Measurements from ENCODE around the gene C2orf74.
"Not testable (repeated sequence)": the region's sequence is repeated elsewhere in the genome, so short reads cannot be mapped to it uniquely, and the experiment has no call there.

C2orf74 gene

DNA sequence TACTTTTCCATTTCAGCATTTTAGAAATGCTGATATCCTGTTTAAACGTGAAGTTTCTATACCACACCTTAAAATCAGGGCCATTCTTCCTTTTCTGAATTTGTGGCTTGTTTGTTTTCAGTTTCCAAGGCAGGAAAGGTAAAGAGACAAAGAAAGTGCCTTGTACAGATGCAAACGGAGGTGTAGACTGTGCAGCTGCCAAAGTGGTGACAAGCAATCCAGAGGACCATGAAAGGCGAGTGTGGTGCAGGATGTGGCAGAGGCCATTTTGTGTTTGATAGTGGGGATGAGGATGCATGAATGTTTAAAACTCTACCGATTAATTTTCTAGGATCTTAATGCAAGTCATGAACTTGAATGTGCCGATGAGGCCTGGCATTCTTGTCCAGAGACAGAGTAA lies 733 bp downstream of the C2orf74 start:
- Histone ChIP-seq H3K4me3 (ENCODE audit: low read length) (no peak overlapping the region), H3K9ac (ENCODE audit: low read length) (no peak overlapping the region), H3K79me2 (ENCODE audit: low read length) (no peaks in the 10 kb centered on the region), H3K36me3 (replicated peaks; ENCODE audit: low read depth, low read length) (peaks cover 23% of the 10 kb centered on the region), H3K27ac (ENCODE audit: low read length) (no peak overlapping the region), H2AFZ (ENCODE audit: low read depth, low read length) (no peak overlapping the region), H4K20me1 (ENCODE audit: insufficient read depth, low read length) (no peaks in the 10 kb centered on the region), H3K9me3 (ENCODE audit: insufficient read depth, low read length) (no peaks in the 10 kb centered on the region), H3K4me2 (ENCODE audit: low read length) (no peak overlapping the region), H3K4me1 (ENCODE audit: low read length) (peaks cover 8% of the 10 kb centered on the region), H3K27me3 (ENCODE audit: low read depth, low read length) (no peaks in the 10 kb centered on the region)
- no peak for TF ChIP-seq EZH2phosphoT487 (IDR thresholded peaks at IDR 0.05; ENCODE audit: low read depth)
- TF ChIP-seq, protein P1, sequence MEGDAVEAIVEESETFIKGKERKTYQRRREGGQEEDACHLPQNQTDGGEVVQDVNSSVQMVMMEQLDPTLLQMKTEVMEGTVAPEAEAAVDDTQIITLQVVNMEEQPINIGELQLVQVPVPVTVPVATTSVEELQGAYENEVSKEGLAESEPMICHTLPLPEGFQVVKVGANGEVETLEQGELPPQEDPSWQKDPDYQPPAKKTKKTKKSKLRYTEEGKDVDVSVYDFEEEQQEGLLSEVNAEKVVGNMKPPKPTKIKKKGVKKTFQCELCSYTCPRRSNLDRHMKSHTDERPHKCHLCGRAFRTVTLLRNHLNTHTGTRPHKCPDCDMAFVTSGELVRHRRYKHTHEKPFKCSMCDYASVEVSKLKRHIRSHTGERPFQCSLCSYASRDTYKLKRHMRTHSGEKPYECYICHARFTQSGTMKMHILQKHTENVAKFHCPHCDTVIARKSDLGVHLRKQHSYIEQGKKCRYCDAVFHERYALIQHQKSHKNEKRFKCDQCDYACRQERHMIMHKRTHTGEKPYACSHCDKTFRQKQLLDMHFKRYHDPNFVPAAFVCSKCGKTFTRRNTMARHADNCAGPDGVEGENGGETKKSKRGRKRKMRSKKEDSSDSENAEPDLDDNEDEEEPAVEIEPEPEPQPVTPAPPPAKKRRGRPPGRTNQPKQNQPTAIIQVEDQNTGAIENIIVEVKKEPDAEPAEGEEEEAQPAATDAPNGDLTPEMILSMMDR (IDR thresholded peaks at IDR 0.05; ENCODE audit: low read depth, low read length): no peak

DNA sequence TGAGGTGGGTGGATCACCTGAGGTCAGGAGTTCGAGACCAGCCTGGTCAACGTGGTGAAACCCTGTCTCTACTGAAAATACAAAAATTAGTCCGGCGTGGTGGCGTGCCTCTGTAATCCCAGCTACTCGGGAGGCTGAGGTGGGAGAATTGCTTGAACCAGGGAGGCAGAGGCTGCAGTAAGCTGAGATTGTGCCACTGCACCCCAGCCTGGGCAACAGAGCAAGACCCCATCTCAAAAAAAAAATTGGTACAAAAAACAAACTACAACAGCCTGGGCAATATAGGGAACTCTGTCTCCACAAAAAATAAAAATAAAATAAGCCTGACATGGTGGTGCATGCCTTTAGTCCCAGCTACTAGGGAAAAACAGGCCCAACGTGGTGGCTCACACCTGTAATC lies 3.1 kb downstream of the C2orf74 start:
- H3K4me2 ChIP-seq (ENCODE audit: low read length); H3K4me3 ChIP-seq (ENCODE audit: low read length); H3K27me3 ChIP-seq (ENCODE audit: low read depth, low read length); H4K20me1 ChIP-seq (ENCODE audit: insufficient read depth, low read length); H3K4me1 ChIP-seq (ENCODE audit: low read length); H2AFZ ChIP-seq (ENCODE audit: low read depth, low read length); H3K27ac ChIP-seq (ENCODE audit: low read length); H3K79me2 ChIP-seq (ENCODE audit: low read length); H3K9me3 ChIP-seq (ENCODE audit: insufficient read depth, low read length); H3K9ac ChIP-seq (ENCODE audit: low read length): not testable (repeated sequence)
- H3K36me3 ChIP-seq (replicated peaks; ENCODE audit: low read depth, low read length): peaks cover 16% of the 10 kb centered on the region

DNA sequence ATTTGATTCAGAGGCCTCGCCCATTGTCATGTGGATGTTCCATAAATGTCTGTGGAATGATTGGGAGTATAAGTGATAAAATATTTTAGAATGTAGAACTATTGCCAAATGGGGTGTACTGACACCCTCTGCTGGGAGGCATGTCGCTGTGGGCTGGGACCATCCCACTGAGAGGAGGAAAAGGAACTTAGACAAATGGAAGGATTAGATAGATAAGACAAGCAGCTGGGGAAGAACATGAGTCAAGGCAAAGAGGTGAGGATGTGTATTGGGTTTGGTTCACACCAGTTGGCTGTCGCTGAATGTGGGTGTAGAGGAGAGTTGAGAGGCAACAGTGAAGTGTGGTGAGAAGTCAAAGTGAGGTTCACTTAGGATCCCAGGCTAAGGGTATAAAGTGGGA lies 4.0 kb downstream of the C2orf74 start:
- Histone ChIP-seq H3K9me3 (ENCODE audit: insufficient read depth, low read length) (no peaks in the 10 kb centered on the region), H4K20me1 (ENCODE audit: insufficient read depth, low read length) (no peaks in the 10 kb centered on the region), H3K4me3 (ENCODE audit: low read length) (no peak overlapping the region), H3K9ac (ENCODE audit: low read length) (no peak overlapping the region), H3K79me2 (ENCODE audit: low read length) (no peaks in the 10 kb centered on the region), H3K4me2 (ENCODE audit: low read length) (no peak overlapping the region), H2AFZ (ENCODE audit: low read depth, low read length) (no peak overlapping the region), H3K27me3 (ENCODE audit: low read depth, low read length) (no peaks in the 10 kb centered on the region), H3K4me1 (ENCODE audit: low read length) (no peaks in the 10 kb centered on the region), H3K27ac (ENCODE audit: low read length) (no peak overlapping the region), H3K36me3 (replicated peaks; ENCODE audit: low read depth, low read length) (peaks cover 16% of the 10 kb centered on the region)
- no peak for TF ChIP-seq EZH2phosphoT487 (IDR thresholded peaks at IDR 0.05; ENCODE audit: low read depth)
- TF ChIP-seq, protein P1 (IDR thresholded peaks at IDR 0.05; ENCODE audit: low read depth, low read length): no peak

DNA sequence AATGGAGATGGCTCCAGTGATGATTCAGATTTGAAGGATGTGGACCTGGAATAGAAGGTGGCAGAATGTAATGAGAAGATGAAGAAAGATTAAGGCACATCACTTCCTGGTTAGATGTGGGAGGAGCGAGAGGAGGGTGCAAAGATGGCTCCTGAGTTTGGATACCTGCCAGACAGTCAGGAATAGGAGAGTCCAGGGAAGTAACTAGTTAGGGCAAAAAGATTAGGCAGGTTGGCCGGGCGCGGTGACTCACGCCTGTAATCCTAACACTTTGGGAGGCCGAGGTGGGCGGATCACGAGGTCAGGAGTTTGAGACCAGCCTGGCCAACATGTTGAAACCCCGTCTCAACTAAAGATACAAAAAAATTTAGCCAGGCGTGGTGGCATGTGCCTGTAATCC lies 5.6 kb downstream of the C2orf74 start:
- no peak overlapping the region for H2AFZ ChIP-seq (ENCODE audit: low read depth, low read length)

More for the DNA sequence above, 5.6 kb downstream of the C2orf74 start:
- Histone ChIP-seq H3K9me3 (ENCODE audit: insufficient read depth, low read length) (no peaks in the 10 kb centered on the region), H3K4me1 (ENCODE audit: low read length) (no peaks in the 10 kb centered on the region), H3K4me3 (ENCODE audit: low read length) (no peak overlapping the region), H3K79me2 (ENCODE audit: low read length) (no peaks in the 10 kb centered on the region), H3K36me3 (replicated peaks; ENCODE audit: low read depth, low read length) (peaks cover 16% of the 10 kb centered on the region), H4K20me1 (ENCODE audit: insufficient read depth, low read length) (no peaks in the 10 kb centered on the region), H3K27me3 (ENCODE audit: low read depth, low read length) (no peaks in the 10 kb centered on the region), H3K27ac (ENCODE audit: low read length) (no peak overlapping the region), H3K4me2 (ENCODE audit: low read length) (no peak overlapping the region), H3K9ac (ENCODE audit: low read length) (no peak overlapping the region)
- no peak for TF ChIP-seq EZH2phosphoT487 (IDR thresholded peaks at IDR 0.05; ENCODE audit: low read depth)
- TF ChIP-seq, protein P1 (IDR thresholded peaks at IDR 0.05; ENCODE audit: low read depth, low read length): no peak

Data from OCI-LY3 (cell line).